Activated T-cell treated with anti-CD3 and anti-CD28 coated beads, Interleukin-2, amount 50 U/mL, for 4 hours (primary cell): Measurements from ENCODE around the gene MTSS2. TPM values are rescaled to one million over a fixed set of nuclear protein-coding genes. Genes with fewer than 3 reads are reported as not detected.

Experiments
- ATAC-seq, 2 donors: fragments of 200-7000 bp; cut with Tn5 transposase; one replicate each; pipeline ENCODE4 v1.10.0; 2021
- DNase-seq: peaks from one replicate; pipeline ENCODE4 v3.0.0-alpha.2; 2020
- H3K27me3 Mint-ChIP-seq: one replicate; pipeline ENCODE4 v1.8.0; 2021; ENCODE audit warnings: low read depth, mixed read lengths
- H3K36me3 Mint-ChIP-seq: one replicate; pipeline ENCODE4 v1.8.0; 2022; ENCODE audit warnings: mixed read lengths; ENCODE audit not compliant: insufficient read depth
- H3K4me1 Mint-ChIP-seq: one replicate; pipeline ENCODE4 v1.8.0; 2021; ENCODE audit warnings: low read depth, mixed read lengths
- H3K4me3 Mint-ChIP-seq: one replicate; pipeline ENCODE4 v1.8.0; 2021; ENCODE audit warnings: mild to moderate bottlenecking, moderate library complexity, mixed read lengths
- H3K9me3 Mint-ChIP-seq: one replicate; pipeline ENCODE4 v1.8.0; 2021; ENCODE audit warnings: mixed read lengths
- total RNA-seq, 3 donors: library from RNA; stranded (reverse); gene quantifications; one replicate each; pipeline ENCODE4 v1.2.1, GENCODE V29; 2021

Gene MTSS2
- total RNA-seq, 3 donors from 2014 or later: 1.9 to 7.3 (median 4.3) TPM

DNA sequence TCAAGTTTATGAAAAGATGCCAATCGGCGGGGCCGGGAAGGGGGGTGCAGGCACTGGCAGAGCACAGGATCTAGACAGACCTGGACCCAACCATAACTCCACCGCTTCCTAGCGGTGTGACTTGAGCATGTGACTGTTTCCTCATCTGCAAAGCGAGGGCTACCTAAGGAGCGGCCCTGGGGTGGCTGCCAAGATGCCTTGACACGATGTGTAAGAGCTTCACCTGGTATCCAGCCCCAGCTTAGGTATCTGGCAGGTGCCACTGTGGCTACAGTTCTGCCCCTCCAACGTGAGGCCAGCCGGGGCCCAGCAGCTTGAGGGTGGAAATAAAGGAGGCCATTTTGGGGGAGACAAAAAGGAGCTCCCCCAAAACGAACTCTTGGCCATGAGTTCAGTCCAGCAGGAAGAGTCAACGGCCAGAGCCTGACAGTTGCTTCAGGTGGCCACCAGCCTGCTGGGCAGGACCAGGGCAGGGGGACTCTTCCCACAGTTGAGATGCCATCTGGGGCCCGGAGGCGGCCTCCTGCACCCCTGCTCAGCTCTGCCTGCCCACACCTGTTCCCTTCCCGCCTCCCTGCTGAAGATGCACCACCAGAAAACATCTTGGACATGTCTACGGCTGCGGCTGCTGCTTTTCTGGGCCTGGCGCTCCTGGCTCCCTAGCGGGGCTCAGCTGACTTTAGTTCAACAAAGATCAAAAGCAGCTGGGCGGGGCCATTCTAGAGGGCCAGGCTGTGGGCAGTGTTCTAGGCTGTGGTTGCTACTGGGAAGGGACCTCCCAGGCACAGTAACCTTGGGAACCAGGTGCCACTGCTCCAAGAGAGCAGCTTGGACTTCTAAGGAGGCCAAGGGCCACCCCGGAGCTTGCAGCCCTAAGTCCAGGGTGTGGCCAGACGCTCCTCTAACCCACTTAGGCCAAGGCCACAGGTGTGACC lies 3.4 kb upstream of the MTSS2 start:
- peaks cover 2% of the 10 kb centered on the region for H3K4me1 Mint-ChIP-seq
- H3K27me3 Mint-ChIP-seq: peaks cover 15% of the 10 kb centered on the region
- H3K36me3 Mint-ChIP-seq: peaks cover 2% of the 10 kb centered on the region
- H3K9me3 Mint-ChIP-seq: no peaks in the 10 kb centered on the region
- no peak overlapping the region for H3K4me3 Mint-ChIP-seq
- no peak for ATAC-seq
- no peak for DNase-seq

DNA sequence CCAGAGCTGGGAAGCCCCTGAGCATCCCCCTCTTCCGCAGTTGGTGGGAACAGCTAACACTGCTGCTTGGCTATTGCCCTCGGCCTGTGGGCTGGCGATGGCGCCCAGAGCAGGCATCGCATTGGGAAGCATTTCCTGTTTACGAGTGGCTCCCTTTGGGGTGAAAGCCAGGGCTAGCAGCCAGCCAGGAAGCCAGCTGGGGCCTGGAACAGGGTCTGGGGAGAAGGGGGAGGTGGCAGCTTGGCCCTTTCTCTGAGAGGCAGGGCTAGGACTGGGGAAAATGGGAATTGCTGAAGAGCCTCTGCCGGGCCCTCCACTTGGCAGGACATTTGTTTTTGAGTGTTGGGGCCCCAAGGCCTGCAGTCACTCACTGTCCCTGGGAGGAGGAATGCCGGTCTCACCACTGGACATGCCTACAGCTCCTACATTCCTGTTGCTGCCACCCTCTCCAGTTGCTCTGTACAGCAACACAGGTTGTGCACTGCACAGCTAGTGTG lies 2.4 kb upstream of the MTSS2 start:
- peaks cover 19% of the 10 kb centered on the region for H3K27me3 Mint-ChIP-seq
- H3K9me3 Mint-ChIP-seq: no peaks in the 10 kb centered on the region
- ATAC-seq (no peak), DNase-seq (no peak)
- peaks cover 2% of the 10 kb centered on the region for H3K36me3 Mint-ChIP-seq
- H3K4me1 Mint-ChIP-seq: peaks cover 2% of the 10 kb centered on the region
- no peak overlapping the region for H3K4me3 Mint-ChIP-seq

DNA sequence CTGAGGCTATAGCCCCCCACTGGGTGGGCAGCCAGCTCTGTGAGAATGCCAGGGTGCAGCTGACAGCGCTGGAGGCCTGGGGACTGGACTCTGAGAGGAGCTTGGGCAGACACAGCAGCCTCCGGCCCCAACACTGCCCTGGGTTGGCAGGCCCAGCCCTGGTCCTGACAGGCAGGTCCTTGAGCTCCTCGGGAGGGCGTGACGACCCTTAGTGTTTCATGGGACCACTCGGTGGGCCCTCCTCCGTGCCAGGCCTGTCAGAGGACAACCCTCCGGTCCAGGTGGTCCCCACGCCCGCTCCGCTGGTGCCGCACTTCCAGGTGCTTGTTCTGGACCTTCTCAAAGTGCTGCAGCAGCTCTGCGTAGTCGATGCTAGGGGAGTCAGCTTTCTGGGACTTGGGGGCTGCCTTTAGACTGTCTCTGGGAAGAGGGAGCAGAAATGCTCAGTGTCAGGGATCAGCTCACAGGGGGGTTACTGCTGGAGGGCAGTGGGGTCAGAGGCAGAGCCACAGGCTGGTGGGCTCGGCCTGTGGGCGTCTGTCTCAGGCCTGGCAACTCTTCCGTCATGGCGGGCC lies 1.9 kb upstream of the MTSS2 start:
- ATAC-seq: no peak
- Mint-ChIP-seq H3K9me3 (no peaks in the 10 kb centered on the region), H3K36me3 (no peaks in the 10 kb centered on the region), H3K4me3 (peak overlapping the region; percentile 25), H3K27me3 (peaks cover 19% of the 10 kb centered on the region), H3K4me1 (peaks cover 2% of the 10 kb centered on the region)
- DNase-seq: no peak

DNA sequence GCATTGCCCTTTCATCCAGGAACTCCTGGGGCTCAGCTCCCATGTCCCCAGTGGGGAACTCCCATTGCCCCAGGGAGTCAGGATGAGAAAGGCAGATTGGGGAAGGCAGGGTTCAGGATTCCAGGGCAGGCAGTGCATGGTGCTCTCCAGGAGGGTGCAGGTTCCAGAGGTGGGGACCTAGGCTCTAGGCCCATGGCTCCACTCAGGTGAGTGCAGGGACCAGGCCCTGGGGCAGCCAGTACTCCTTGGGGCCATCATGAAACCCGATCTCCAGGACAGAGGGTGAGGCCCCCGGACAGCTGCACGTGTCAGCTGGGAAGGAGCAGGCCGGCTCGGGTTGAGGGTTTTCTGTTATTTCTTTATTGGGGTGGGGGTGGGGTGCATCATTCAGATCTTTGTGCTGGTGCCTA lies 1.3 kb upstream of the MTSS2 start:
- Mint-ChIP-seq H3K27me3 (peaks cover 21% of the 10 kb centered on the region), H3K4me1 (peaks cover 2% of the 10 kb centered on the region), H3K9me3 (no peaks in the 10 kb centered on the region), H3K36me3 (no peaks in the 10 kb centered on the region), H3K4me3 (peak overlapping the region; percentile 25)
- DNase-seq (no peak), ATAC-seq (no peak)

DNA sequence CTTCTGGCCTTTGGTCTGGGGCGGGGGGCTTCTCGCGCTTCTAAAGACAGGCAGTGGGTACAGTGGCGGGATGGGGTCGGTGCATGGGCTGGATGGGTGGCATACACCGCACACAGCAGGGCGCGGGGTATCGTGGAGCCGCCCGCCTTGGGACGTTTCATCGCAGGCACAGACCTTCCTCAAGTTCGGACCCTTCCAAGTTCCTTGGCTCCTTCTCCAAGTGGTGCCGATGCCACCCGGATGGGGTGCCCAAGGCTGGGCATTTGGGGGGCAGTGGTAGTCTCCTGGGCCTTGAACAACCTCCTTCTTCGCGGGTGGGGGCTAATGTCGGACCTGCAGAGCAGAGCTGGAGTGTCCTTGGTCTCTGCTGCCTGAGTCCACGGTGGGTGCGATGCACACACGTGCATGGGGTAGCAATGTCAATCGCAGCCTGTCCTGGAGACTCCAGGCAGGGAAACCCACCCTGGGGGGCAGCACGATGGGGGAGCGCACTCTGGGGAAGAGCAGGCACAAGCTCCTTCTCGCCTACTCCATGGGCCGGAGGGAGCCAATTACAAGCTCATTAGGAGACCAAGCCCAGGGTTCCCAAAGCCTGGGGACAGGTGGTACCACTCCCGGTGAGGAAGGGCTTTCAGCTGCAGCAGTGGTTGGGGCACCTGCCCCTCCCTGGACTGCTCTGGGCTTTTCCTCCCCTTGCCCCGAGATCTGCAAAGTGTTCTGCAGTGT lies 686 bp upstream of the MTSS2 start:
- DNase-seq (no peak), ATAC-seq (peak; percentile 10 to 18)
- peaks cover 2% of the 10 kb centered on the region for H3K4me1 Mint-ChIP-seq
- peak overlapping the region; percentile 66 for H3K4me3 Mint-ChIP-seq
- H3K9me3 Mint-ChIP-seq: no peaks in the 10 kb centered on the region
- H3K36me3 Mint-ChIP-seq: no peaks in the 10 kb centered on the region
- H3K27me3 Mint-ChIP-seq: peaks cover 21% of the 10 kb centered on the region

GRCh38 chr16:70685061-70685937 lies 554 bp downstream of the MTSS2 start:
- no peaks in the 10 kb centered on the region for H3K9me3 Mint-ChIP-seq
- peaks cover 2% of the 10 kb centered on the region for H3K4me1 Mint-ChIP-seq
- peak overlapping the region; percentile 58 for H3K4me3 Mint-ChIP-seq
- peak; percentile 62 to 63 for ATAC-seq
- H3K36me3 Mint-ChIP-seq: no peaks in the 10 kb centered on the region
- DNase-seq: no peak
- H3K27me3 Mint-ChIP-seq: peaks cover 21% of the 10 kb centered on the region

- DNase-seq (no peak), ATAC-seq (no peak)
- H3K36me3 Mint-ChIP-seq: no peaks in the 10 kb centered on the region
- H3K4me3 Mint-ChIP-seq: no peak overlapping the region
- H3K27me3 Mint-ChIP-seq: peaks cover 21% of the 10 kb centered on the region
- H3K9me3 Mint-ChIP-seq: no peaks in the 10 kb centered on the region
- peaks cover 2% of the 10 kb centered on the region for H3K4me1 Mint-ChIP-seq
Measured at GRCh38 chr16:70684146-70685060, 1.4 kb downstream of the MTSS2 start.

- Mint-ChIP-seq H3K4me1 (peaks cover 4% of the 10 kb centered on the region), H3K9me3 (no peaks in the 10 kb centered on the region), H3K4me3 (no peak overlapping the region), H3K36me3 (no peaks in the 10 kb centered on the region), H3K27me3 (peaks cover 21% of the 10 kb centered on the region)
- ATAC-seq (no peak), DNase-seq (no peak)
Measured at GRCh38 chr16:70683146-70683944, 2.5 kb downstream of the MTSS2 start.

- no peak for ATAC-seq
- H3K4me3 Mint-ChIP-seq: no peak overlapping the region
- H3K36me3 Mint-ChIP-seq: no peaks in the 10 kb centered on the region
Measured at GRCh38 chr16:70682239-70683145, 3.4 kb downstream of the MTSS2 start.

GRCh38 chr16:70681382-70682238 lies 4.2 kb downstream of the MTSS2 start:
- ATAC-seq: no peak
- no peak overlapping the region for H3K4me3 Mint-ChIP-seq

More at GRCh38 chr16:70682239-70683145, 3.4 kb downstream of the MTSS2 start:
- peaks cover 4% of the 10 kb centered on the region for H3K4me1 Mint-ChIP-seq
- peaks cover 21% of the 10 kb centered on the region for H3K27me3 Mint-ChIP-seq
- no peak for DNase-seq
- H3K9me3 Mint-ChIP-seq: no peaks in the 10 kb centered on the region

More at GRCh38 chr16:70681382-70682238, 4.2 kb downstream of the MTSS2 start:
- no peaks in the 10 kb centered on the region for H3K9me3 Mint-ChIP-seq
- H3K27me3 Mint-ChIP-seq: peaks cover 17% of the 10 kb centered on the region
- H3K4me1 Mint-ChIP-seq: peaks cover 4% of the 10 kb centered on the region
- DNase-seq: no peak
- no peaks in the 10 kb centered on the region for H3K36me3 Mint-ChIP-seq
